CD4-positive, alpha-beta T cell (primary cell): Measurements from ENCODE around the gene CDC45. TPM values are rescaled to one million over a fixed set of nuclear protein-coding genes. Genes with fewer than 3 reads are reported as not detected.

Experiments
- ATAC-seq: fragments of 200-7000 bp; cut with Tn5 transposase; one replicate; pipeline ENCODE4 v1.10.0; 2022; ENCODE audit warnings: mild to moderate bottlenecking; ENCODE audit not compliant: poor library complexity
- CTCF ChIA-PET: fragments of 350-600 bp; sonication (Branson Sonifier 250); formaldehyde crosslinking; loops from one replicate; lab custom pipeline; 2021; ENCODE audit warnings: antibody characterized with exemption, inconsistent platforms; lab: Charles Lee
- POLR2A ChIA-PET: fragments of 350-600 bp; sonication (Branson Sonifier 250); formaldehyde crosslinking; loops from one replicate; lab custom pipeline; 2021; ENCODE audit warnings: antibody characterized with exemption, inconsistent platforms; lab: Charles Lee
- DNase-seq, 14 experiments: peaks; one replicate each; pipeline ENCODE4 v3.0.0-alpha.2; 2013 to 2020; ENCODE audit warnings: mixed read lengths in 2 of 14
- H3K27ac ChIP-seq, 2 donors: one replicate each; pipeline versions ENCODE4 v1.5.1 to v1.7.0; 2013; ENCODE audit warnings: low read length in 2 of 2, low read depth in 1 of 2, mild to moderate bottlenecking in 1 of 2
- H3K27me3 ChIP-seq, 2 experiments: 1 replicate in 1 of 2; 2 replicates in 1 of 2; pipeline versions ENCODE4 v1.6.1 to v1.7.0; 2013; ENCODE audit warnings: low read length in 2 of 2, control low read depth in 1 of 2, mild to moderate bottlenecking in 1 of 2, moderate library complexity in 1 of 2; ENCODE audit not compliant: insufficient read depth in 2 of 2, control insufficient read depth in 1 of 2
- H3K36me3 ChIP-seq: one replicate; pipeline ENCODE4 v1.6.1; 2013; ENCODE audit warnings: low read length, control low read depth; ENCODE audit not compliant: insufficient read depth
- H3K4me1 ChIP-seq: one replicate; pipeline ENCODE4 v1.6.1; 2013; ENCODE audit warnings: low read length, control low read depth; ENCODE audit not compliant: insufficient read depth
- H3K4me3 ChIP-seq: one replicate; pipeline ENCODE4 v1.5.1; 2013; ENCODE audit warnings: mild to moderate bottlenecking, low read length, moderate library complexity
- H3K9me3 ChIP-seq, 2 experiments: 1 replicate in 1 of 2; 2 replicates in 1 of 2; pipeline versions ENCODE4 v1.6.1 to v1.7.0; 2013; ENCODE audit warnings: low read length in 2 of 2, mild to moderate bottlenecking in 2 of 2, control low read depth in 1 of 2, moderate library complexity in 1 of 2; ENCODE audit not compliant: control insufficient read depth in 1 of 2, insufficient read depth in 1 of 2
- H3K27ac Mint-ChIP-seq: one replicate; pipeline ENCODE4 v1.8.0; 2020; ENCODE audit warnings: mixed read lengths
- H3K27me3 Mint-ChIP-seq: one replicate; pipeline ENCODE4 v1.8.0; 2021; ENCODE audit warnings: mixed read lengths
- H3K36me3 Mint-ChIP-seq: one replicate; pipeline ENCODE4 v1.8.0; 2021; ENCODE audit warnings: low read depth, mixed read lengths
- H3K4me1 Mint-ChIP-seq: one replicate; pipeline ENCODE4 v1.8.0; 2021; ENCODE audit warnings: low read depth, mixed read lengths
- H3K4me3 Mint-ChIP-seq: one replicate; pipeline ENCODE4 v1.8.0; 2020; ENCODE audit warnings: mild to moderate bottlenecking, mixed read lengths
- H3K9me3 Mint-ChIP-seq: one replicate; pipeline ENCODE4 v1.8.0; 2020; ENCODE audit warnings: mixed read lengths
- intact Hi-C, 2 experiments: fragments of 100-400 bp; cut with DNase I in 1 of 2; cut with micrococcal nuclease in 1 of 2; formaldehyde crosslinking; loops; one replicate each; pipeline versions ENCODE4 v1.15.1 to v1.9.0; 2023 to 2025; cut with DNase I, micrococcal nuclease
- total RNA-seq, 174 experiments: library from RNA in 2 of 174; stranded (reverse) in 2 of 174; gene quantifications; one replicate each; pipeline ENCODE4 v1.2.3 and lab custom pipeline; 2021 to 2026
- TF ChIP-seq, protein P1 (sequence below): fragments of 200-600 bp; IDR thresholded peaks from one replicate; pipeline ENCODE4 v1.8.0; 2022; ENCODE audit warnings: antibody characterized with exemption, mild to moderate bottlenecking

Gene CDC45
- total RNA-seq, 2 experiments from 2014 or later, result 0.75 to 0.82 TPM

DNA sequence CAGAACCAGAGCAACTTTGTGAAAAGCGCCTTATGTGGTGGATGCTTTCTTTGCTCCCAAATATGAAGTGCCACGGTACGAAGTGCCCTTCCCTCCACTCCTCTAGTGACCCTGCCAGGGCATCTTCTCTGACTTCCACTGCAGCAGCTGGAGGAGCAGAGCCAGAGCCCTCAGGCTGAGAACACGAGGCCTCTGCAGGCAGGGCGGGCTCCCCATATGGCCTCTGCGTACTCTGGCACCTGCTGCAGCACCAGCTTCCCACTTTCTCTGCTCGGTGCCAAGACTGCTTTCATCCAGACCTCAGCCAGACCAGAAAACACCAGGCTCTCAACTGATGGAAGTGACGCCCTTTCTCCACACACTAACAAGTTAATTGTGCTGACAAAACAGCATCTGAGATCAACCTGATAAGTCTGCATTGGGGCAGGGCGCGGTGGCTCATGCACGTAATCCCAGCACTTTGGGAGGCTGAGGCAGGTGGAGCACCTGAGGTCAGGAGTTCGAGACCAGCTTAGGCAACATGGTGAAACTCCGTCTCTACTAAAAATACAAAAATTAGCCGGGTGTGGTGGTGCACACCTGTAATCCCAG is 13.5 kb upstream of the CDC45 start:
- TF ChIP-seq, protein P1, sequence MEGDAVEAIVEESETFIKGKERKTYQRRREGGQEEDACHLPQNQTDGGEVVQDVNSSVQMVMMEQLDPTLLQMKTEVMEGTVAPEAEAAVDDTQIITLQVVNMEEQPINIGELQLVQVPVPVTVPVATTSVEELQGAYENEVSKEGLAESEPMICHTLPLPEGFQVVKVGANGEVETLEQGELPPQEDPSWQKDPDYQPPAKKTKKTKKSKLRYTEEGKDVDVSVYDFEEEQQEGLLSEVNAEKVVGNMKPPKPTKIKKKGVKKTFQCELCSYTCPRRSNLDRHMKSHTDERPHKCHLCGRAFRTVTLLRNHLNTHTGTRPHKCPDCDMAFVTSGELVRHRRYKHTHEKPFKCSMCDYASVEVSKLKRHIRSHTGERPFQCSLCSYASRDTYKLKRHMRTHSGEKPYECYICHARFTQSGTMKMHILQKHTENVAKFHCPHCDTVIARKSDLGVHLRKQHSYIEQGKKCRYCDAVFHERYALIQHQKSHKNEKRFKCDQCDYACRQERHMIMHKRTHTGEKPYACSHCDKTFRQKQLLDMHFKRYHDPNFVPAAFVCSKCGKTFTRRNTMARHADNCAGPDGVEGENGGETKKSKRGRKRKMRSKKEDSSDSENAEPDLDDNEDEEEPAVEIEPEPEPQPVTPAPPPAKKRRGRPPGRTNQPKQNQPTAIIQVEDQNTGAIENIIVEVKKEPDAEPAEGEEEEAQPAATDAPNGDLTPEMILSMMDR, result no peak
- H3K9me3 Mint-ChIP-seq, result no peaks in the 10 kb centered on the region
- H3K27me3 Mint-ChIP-seq, result no peaks in the 10 kb centered on the region
- DNase-seq (no peak), ATAC-seq (no peak)
- intact Hi-C loops, result no loop called here
- Histone ChIP-seq H3K4me3 (no peak overlapping the region), H3K27ac (no peak overlapping the region), H3K9me3 (no peaks in the 10 kb centered on the region), H3K4me1 (peaks cover 4% of the 10 kb centered on the region), H3K36me3 (peaks cover 88% of the 10 kb centered on the region), H3K27me3 (no peaks in the 10 kb centered on the region)
- H3K4me1 Mint-ChIP-seq, result no peaks in the 10 kb centered on the region
- no peak overlapping the region for H3K27ac Mint-ChIP-seq
- ChIA-PET CTCF (no interaction called here), POLR2A (no interaction called here)
- H3K36me3 Mint-ChIP-seq, result peaks cover 90% of the 10 kb centered on the region
- H3K4me3 Mint-ChIP-seq, result no peak overlapping the region

DNA sequence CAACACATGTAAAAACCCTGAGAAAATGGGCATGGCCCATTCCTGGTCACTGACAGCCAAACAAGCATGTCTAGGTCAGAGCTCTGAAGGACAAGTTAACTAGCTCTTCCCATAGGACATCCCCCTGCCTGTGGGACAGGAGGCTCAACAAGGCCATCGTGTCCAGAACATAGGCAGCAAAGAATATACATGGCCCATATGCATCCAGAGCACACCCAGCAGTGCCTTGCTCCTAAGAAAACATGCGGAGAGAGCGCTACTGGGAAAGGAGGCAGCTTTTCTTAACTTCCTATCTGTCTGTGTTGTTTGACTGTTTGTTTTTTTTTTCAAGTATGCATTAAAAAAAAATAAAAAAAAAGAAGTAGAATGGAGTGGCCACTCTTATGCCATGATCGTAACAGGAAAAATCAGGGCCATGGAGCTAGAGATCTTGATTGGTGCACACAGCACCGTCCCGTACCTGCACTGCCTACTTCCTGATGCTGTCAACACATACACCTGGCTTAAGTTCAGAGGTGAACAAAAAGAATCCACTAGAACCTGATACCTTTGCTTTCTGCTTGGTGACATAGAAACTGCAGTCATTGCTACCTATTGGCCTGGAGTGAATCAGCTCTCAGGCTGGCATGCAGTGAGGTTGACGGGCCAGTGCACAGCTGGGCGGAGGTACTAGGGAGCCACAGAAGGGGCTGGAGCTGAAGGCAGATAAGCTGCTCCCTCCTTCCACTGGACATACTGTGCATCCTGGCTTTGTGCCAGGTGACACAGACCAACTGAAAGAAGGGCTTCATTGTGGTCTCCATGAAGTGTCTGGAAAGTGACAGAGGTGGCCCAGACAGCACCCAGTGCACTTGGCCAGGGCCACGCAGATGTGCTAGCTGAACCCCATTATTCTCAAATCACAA is 12.6 kb upstream of the CDC45 start:
- no peaks in the 10 kb centered on the region for H3K9me3 ChIP-seq
- DNase-seq (no peak), ATAC-seq (no peak)
- H3K4me3 Mint-ChIP-seq, result no peak overlapping the region
- H3K4me1 Mint-ChIP-seq, result no peaks in the 10 kb centered on the region
- H3K9me3 Mint-ChIP-seq, result no peaks in the 10 kb centered on the region
- H3K36me3 Mint-ChIP-seq, result peaks cover 94% of the 10 kb centered on the region
- H3K27me3 Mint-ChIP-seq, result no peaks in the 10 kb centered on the region
- intact Hi-C loops, result no loop called here
- H3K27me3 ChIP-seq, result no peaks in the 10 kb centered on the region
- CTCF ChIA-PET, result no interaction called here
- TF ChIP-seq, protein P1, result no peak
- POLR2A ChIA-PET, result interaction anchor here (0.9 to 2.1 kb wide), 2 partner anchors 12 to 35 kb away, joined by 4 to 7 read pairs; partner anchors contain the start of genes CDC45, MRPL40 and UFD1
- no peak overlapping the region for H3K4me3 ChIP-seq
- no peak overlapping the region for H3K27ac Mint-ChIP-seq
- H3K4me1 ChIP-seq, result peaks cover 4% of the 10 kb centered on the region
- H3K27ac ChIP-seq, result no peak overlapping the region
- H3K36me3 ChIP-seq, result peaks cover 96% of the 10 kb centered on the region

DNA sequence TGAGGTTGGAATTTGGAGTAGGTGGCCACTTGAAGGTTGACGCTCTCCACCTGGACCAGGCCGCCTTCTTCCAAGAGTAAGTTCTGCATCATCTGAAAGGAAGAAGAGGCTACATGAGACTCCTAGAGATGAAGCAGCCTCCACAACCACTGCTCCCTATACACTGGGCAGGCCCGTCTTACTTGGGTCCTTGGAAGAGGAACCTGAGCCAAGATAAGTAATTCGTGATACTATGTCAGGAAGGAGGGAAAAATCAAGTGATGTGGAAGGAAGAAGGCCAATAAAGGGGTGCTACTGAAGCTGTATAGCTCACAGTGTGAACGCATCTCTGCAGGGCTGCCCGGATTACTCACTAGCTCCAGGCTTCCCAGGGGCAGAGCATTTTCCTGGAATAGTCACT is 11.8 kb upstream of the CDC45 start:
- no peaks in the 10 kb centered on the region for H3K9me3 ChIP-seq
- Mint-ChIP-seq H3K27ac (no peak overlapping the region), H3K27me3 (no peaks in the 10 kb centered on the region), H3K4me1 (no peaks in the 10 kb centered on the region), H3K36me3 (peaks cover 97% of the 10 kb centered on the region), H3K4me3 (no peak overlapping the region), H3K9me3 (no peaks in the 10 kb centered on the region)
- TF ChIP-seq, protein P1, result no peak
- H3K27me3 ChIP-seq, result no peaks in the 10 kb centered on the region
- intact Hi-C loops, result no loop called here
- H3K4me1 ChIP-seq, result peaks cover 4% of the 10 kb centered on the region
- ATAC-seq, result no peak
- no peak overlapping the region for H3K27ac ChIP-seq
- no peak for DNase-seq
- ChIA-PET CTCF (no interaction called here), POLR2A (interaction anchor here (0.9 to 2.1 kb wide), 2 partner anchors 11 to 36 kb away, joined by 4 to 7 read pairs; partner anchors contain the start of genes CDC45, MRPL40 and UFD1)
- H3K4me3 ChIP-seq, result no peak overlapping the region
- peaks cover 97% of the 10 kb centered on the region for H3K36me3 ChIP-seq
